ENCODE data around the gene ADH4. TPM values are rescaled to one million over a fixed set of nuclear protein-coding genes. Genes with fewer than 3 reads are reported as not detected.
"Not testable (repeated sequence)": the region's sequence is repeated elsewhere in the genome, so short reads cannot be mapped to it uniquely, and the experiment has no call there.

Gene ADH4
- total RNA-seq, 1 donor from 2014 or later = 10.8 TPM

GRCh38 chr4:99082192-99082591 is 61.9 kb downstream of the ADH4 start:
- no peaks in the 10 kb centered on the region for H3K27me3 ChIP-seq
- H3K4me1 ChIP-seq = peaks cover 25% of the 10 kb centered on the region
- H3K9me3 ChIP-seq = no peaks in the 10 kb centered on the region
- H3K4me3 ChIP-seq = no peak overlapping the region
- TF ChIP-seq POLR2A (IDR thresholded peaks at IDR 0.05) (no peak), POLR2AphosphoS5 (IDR thresholded peaks at IDR 0.05; ENCODE audit: insufficient read depth in 1 of 2, low read depth in 1 of 2) (no peak), CTCF (IDR thresholded peaks at IDR 0.05) (no peak)
- DNase-seq (ENCODE audit: extremely low spot score in 2 of 2) = no peak
- intact Hi-C loops (cut with DNase I) = no loop called here
- H3K27ac ChIP-seq = no peak overlapping the region
- H3K36me3 ChIP-seq = peaks cover 5 to 58% of the 10 kb centered on the region in 2 donors

DNA sequence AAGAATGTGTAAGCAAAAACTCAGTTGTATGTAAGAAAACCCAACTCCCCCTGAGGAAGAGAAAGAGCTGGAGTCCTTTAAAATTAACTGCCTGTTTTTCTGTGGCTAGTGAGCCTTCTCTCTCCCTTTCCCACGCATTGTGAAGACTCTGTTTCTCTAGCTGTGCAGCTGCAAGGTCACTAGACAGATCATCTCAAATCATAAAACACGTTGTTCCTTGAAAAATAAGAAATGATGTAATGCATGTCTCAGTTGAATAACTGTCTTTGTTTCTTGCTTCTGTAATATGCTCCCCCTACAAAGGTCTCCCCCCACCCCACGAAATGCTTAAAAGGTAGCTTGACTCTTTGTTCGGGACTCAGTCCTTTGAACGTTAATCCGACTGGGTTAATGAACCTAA is 63.2 kb downstream of the ADH4 start:
- H3K27ac ChIP-seq; DNase-seq (ENCODE audit: extremely low spot score in 2 of 2); H3K27me3 ChIP-seq; H3K9me3 ChIP-seq; intact Hi-C loops (cut with DNase I); H3K4me3 ChIP-seq: not testable (repeated sequence)
- peaks cover 5 to 66% of the 10 kb centered on the region in 2 donors for H3K36me3 ChIP-seq
- H3K4me1 ChIP-seq = peaks cover 16% of the 10 kb centered on the region

GRCh38 chr4:99079625-99080295 is 64.3 kb downstream of the ADH4 start:
- no peak overlapping the region for H3K27ac ChIP-seq
- no peak for DNase-seq (ENCODE audit: extremely low spot score in 2 of 2)
- peaks cover 5% of the 10 kb centered on the region for H3K4me1 ChIP-seq

DNA sequence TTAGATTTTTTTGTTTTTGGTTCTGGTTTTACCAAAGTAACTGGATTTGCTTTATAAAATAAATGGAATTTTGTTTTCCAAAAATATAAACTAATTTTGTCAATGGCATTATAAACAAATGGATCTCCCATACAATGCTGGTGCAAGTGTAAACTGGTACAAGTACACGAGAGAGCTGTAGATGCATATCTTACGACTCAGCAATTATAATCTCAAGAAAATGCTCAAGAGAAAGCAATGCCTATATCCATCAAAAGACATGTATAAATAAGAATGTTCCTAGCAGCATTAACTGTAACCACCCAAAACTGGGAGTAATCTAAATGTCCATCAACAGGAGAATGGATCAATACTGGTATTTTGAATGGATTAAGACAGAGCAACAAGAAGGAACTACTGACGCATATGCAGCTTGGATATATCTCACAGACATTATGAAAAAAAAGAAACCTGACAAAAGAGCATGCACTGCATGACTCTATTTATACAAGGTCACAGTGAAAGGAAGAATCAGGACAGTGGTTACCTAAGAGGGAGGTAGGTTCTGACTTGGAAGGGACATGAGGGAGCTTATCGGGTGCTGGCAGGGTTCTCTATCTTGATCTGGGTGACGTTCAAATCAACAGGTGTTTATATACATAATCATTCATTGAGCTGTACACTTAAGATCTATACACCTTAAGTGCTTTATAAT is 65.0 kb downstream of the ADH4 start:
- no peak for DNase-seq (ENCODE audit: extremely low spot score in 2 of 2)
- no peak overlapping the region for H3K4me3 ChIP-seq
- no peaks in the 10 kb centered on the region for H3K27me3 ChIP-seq
- no peak overlapping the region for H3K27ac ChIP-seq
- no peaks in the 10 kb centered on the region for H3K9me3 ChIP-seq
- peaks cover 5 to 78% of the 10 kb centered on the region in 2 donors for H3K36me3 ChIP-seq
- H3K4me1 ChIP-seq = peaks cover 5% of the 10 kb centered on the region
- intact Hi-C loops (cut with DNase I) = no loop called here
- no peak for TF ChIP-seq POLR2AphosphoS5 (IDR thresholded peaks at IDR 0.05; ENCODE audit: insufficient read depth in 1 of 2, low read depth in 1 of 2)

More at GRCh38 chr4:99079625-99080295, 64.3 kb downstream of the ADH4 start:
- Histone ChIP-seq H3K27me3 (no peaks in the 10 kb centered on the region), H3K9me3 (no peaks in the 10 kb centered on the region), H3K36me3 (peaks cover 5 to 76% of the 10 kb centered on the region in 2 donors), H3K4me3 (no peak overlapping the region)
- TF ChIP-seq POLR2A (IDR thresholded peaks at IDR 0.05) (no peak), POLR2AphosphoS5 (IDR thresholded peaks at IDR 0.05; ENCODE audit: insufficient read depth in 1 of 2, low read depth in 1 of 2) (no peak), CTCF (IDR thresholded peaks at IDR 0.05) (no peak)
- intact Hi-C loops (cut with DNase I) = no loop called here

GRCh38 chr4:99078336-99078735 is 65.8 kb downstream of the ADH4 start:
- Histone ChIP-seq H3K36me3 (peaks cover 5 to 78% of the 10 kb centered on the region in 2 donors), H3K27me3 (no peaks in the 10 kb centered on the region), H3K27ac (no peak overlapping the region), H3K4me1 (peaks cover 5% of the 10 kb centered on the region), H3K4me3 (no peak overlapping the region), H3K9me3 (no peaks in the 10 kb centered on the region)
- intact Hi-C loops (cut with DNase I) = no loop called here
- TF ChIP-seq POLR2A (IDR thresholded peaks at IDR 0.05) (no peak), POLR2AphosphoS5 (IDR thresholded peaks at IDR 0.05; ENCODE audit: insufficient read depth in 1 of 2, low read depth in 1 of 2) (no peak), CTCF (IDR thresholded peaks at IDR 0.05) (no peak)
- DNase-seq (ENCODE audit: extremely low spot score in 2 of 2) = no peak

- no peak overlapping the region for H3K4me3 ChIP-seq
- no peak for DNase-seq (ENCODE audit: extremely low spot score in 2 of 2)
- no peak for TF ChIP-seq CTCF (IDR thresholded peaks at IDR 0.05)
- TF ChIP-seq POLR2AphosphoS5 (IDR thresholded peaks at IDR 0.05; ENCODE audit: insufficient read depth in 1 of 2, low read depth in 1 of 2) = no peak
- TF ChIP-seq POLR2A (IDR thresholded peaks at IDR 0.05) = no peak
- no peaks in the 10 kb centered on the region for H3K9me3 ChIP-seq
- no peak overlapping the region for H3K27ac ChIP-seq
- intact Hi-C loops (cut with DNase I) = no loop called here
- H3K36me3 ChIP-seq = peaks cover 5 to 79% of the 10 kb centered on the region in 2 donors
- H3K4me1 ChIP-seq = no peaks in the 10 kb centered on the region
- no peaks in the 10 kb centered on the region for H3K27me3 ChIP-seq
These were observed 66.9 kb downstream of the ADH4 start for GRCh38 chr4:99077177-99077576.
